AG10803 (cell line): ENCODE data around the gene PIGH.
"Not testable (repeated sequence)": the region's sequence is repeated elsewhere in the genome, so short reads cannot be mapped to it uniquely, and the experiment has no call there.

Source experiments
- DNase-seq: peaks from one replicate; pipeline ENCODE4 v3.0.0; 2010; ENCODE audit warnings: low read depth
- H3K4me3 ChIP-seq: 2 replicates; pipeline ENCODE4 v1.5.1; 2011; ENCODE audit warnings: mild to moderate bottlenecking, low read length, control low read depth
- CTCF ChIP-seq: conservative IDR thresholded peaks from 2 replicates; pipeline ENCODE4 v1.5.1; 2011; ENCODE audit warnings: mild to moderate bottlenecking, low read length, control low read depth, inconsistent platforms

Gene PIGH

GRCh38 chr14:67609642-67610310 lies 9.7 kb upstream of the PIGH start:
- H3K4me3 ChIP-seq: no peak overlapping the region
- DNase-seq: no peak
- no peak for TF ChIP-seq CTCF

GRCh38 chr14:67607646-67608045 lies 7.6 kb upstream of the PIGH start:
- TF ChIP-seq CTCF: no peak
- H3K4me3 ChIP-seq: no peak overlapping the region
- DNase-seq: no peak

GRCh38 chr14:67602995-67603545 lies 3.0 kb upstream of the PIGH start:
- no peak for DNase-seq
- TF ChIP-seq CTCF: no peak
- no peak overlapping the region for H3K4me3 ChIP-seq

- no peak for DNase-seq
- no peak overlapping the region for H3K4me3 ChIP-seq
- TF ChIP-seq CTCF: no peak
These were observed 2.0 kb upstream of the PIGH start for GRCh38 chr14:67602076-67602475.

GRCh38 chr14:67600562-67600974 lies 500 bp upstream of the PIGH start:
- peak overlapping the region; percentile 89 for H3K4me3 ChIP-seq
- not testable (repeated sequence) for DNase-seq

GRCh38 chr14:67595392-67595791 lies 4.7 kb downstream of the PIGH start:
- DNase-seq: no peak
- no peak overlapping the region for H3K4me3 ChIP-seq
- TF ChIP-seq CTCF: no peak

GRCh38 chr14:67593650-67594049 lies 6.4 kb downstream of the PIGH start:
- not testable (repeated sequence) for DNase-seq, H3K4me3 ChIP-seq

GRCh38 chr14:67589204-67589770 lies 10.8 kb downstream of the PIGH start:
- DNase-seq: no peak
- TF ChIP-seq CTCF: no peak
- no peak overlapping the region for H3K4me3 ChIP-seq
